ENCODE data around the gene HDHD2. TPM values are rescaled to one million over a fixed set of nuclear protein-coding genes. Genes with fewer than 3 reads are reported as not detected.

Gene HDHD2
- total and polyA plus RNA-seq, 2 of the 13 experiments (the other 11 are each of a cell fraction or from before 2014, with no cell fraction given), result 10.2 to 34.7 TPM

GRCh38 chr18:47150029-47150823 lies at the start of gene HDHD2 (continued):
- TF ChIP-seq CREB1 (IDR thresholded peaks at IDR 0.05) (no peak), CREB1 (CRISPR knock-in tag; IDR thresholded peaks at IDR 0.05) (no peak), ZNF550 (CRISPR knock-in tag; IDR thresholded peaks at IDR 0.05; ENCODE audit: borderline replicate concordance) (0 out of 2 replicates have a peak, but pooled peaks have one; percentile 52), HIC2 (CRISPR knock-in tag; IDR thresholded peaks at IDR 0.05; ENCODE audit: low read depth) (no peak; the same call in 1 of the 2 replicates), ZNF816 (CRISPR knock-in tag; IDR thresholded peaks at IDR 0.05; ENCODE audit: borderline replicate concordance) (peak; percentile 87), ZNF333 (CRISPR knock-in tag; IDR thresholded peaks at IDR 0.05; ENCODE audit: borderline replicate concordance) (no peak; the same call in 1 of the 2 replicates), ZNF24 (IDR thresholded peaks at IDR 0.05) (no peak), PAX8 (CRISPR knock-in tag; IDR thresholded peaks at IDR 0.05; ENCODE audit: borderline replicate concordance) (no peak), ZNF556 (CRISPR knock-in tag; IDR thresholded peaks at IDR 0.05; ENCODE audit: borderline replicate concordance) (no peak; the same call in 1 of the 2 replicates), NKX3-1 (CRISPR knock-in tag; IDR thresholded peaks at IDR 0.05) (peak; percentile 50; the same call in 1 of the 2 replicates), ZSCAN30 (CRISPR knock-in tag; IDR thresholded peaks at IDR 0.05) (0 out of 2 replicates have a peak, but pooled peaks have one; percentile 58), ZNF282 (IDR thresholded peaks at IDR 0.05; ENCODE audit: partially characterized antibody) (no peak), MAZ (IDR thresholded peaks at IDR 0.05; ENCODE audit: borderline replicate concordance, low read depth, low read length) (no peak), MAZ (CRISPR knock-in tag; IDR thresholded peaks at IDR 0.05; ENCODE audit: low read depth) (peak; percentile 65; the same call in 1 of the 2 replicates), ZC3H13 (CRISPR knock-in tag; IDR thresholded peaks at IDR 0.05) (peak; percentile 9; the same call in 1 of the 2 replicates), ZSCAN5A (CRISPR knock-in tag; IDR thresholded peaks at IDR 0.05; ENCODE audit: borderline replicate concordance) (no peak), ZBTB26 (CRISPR knock-in tag; IDR thresholded peaks at IDR 0.05; ENCODE audit: borderline replicate concordance) (peak; percentile 10; the same call in 1 of the 2 replicates), ETV5 (CRISPR knock-in tag; IDR thresholded peaks at IDR 0.05; ENCODE audit: borderline replicate concordance) (peak; percentile 83), NFIC (IDR thresholded peaks at IDR 0.05; ENCODE audit: low read length) (no peak), TEAD2 (CRISPR knock-in tag; IDR thresholded peaks at IDR 0.05) (no peak), THAP9 (CRISPR knock-in tag; IDR thresholded peaks at IDR 0.05; ENCODE audit: borderline replicate concordance) (peak; percentile 88; the same call in 1 of the 2 replicates)
